ENCODE measurements around the gene SLC16A2.

DNA sequence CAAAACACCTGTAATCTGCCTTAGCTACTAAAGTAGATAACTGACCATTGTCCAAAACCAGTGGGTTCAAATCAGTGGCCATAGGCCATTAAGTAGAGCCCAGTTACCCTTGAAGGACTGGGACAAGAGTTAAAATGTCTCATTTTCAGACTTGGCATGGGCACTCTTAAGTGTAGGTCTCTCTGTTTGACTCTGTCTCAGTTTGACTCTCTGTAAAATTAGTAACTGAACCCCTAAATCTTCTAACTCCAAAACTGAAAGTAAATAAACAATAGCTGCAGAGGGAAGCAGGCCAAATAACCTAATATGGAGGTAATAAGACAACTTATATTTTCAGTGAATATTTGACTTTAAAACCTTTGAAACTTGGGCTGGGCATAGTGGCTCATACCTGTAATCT is 89.1 kb downstream of the SLC16A2 start:
- TF ChIP-seq, protein P1, sequence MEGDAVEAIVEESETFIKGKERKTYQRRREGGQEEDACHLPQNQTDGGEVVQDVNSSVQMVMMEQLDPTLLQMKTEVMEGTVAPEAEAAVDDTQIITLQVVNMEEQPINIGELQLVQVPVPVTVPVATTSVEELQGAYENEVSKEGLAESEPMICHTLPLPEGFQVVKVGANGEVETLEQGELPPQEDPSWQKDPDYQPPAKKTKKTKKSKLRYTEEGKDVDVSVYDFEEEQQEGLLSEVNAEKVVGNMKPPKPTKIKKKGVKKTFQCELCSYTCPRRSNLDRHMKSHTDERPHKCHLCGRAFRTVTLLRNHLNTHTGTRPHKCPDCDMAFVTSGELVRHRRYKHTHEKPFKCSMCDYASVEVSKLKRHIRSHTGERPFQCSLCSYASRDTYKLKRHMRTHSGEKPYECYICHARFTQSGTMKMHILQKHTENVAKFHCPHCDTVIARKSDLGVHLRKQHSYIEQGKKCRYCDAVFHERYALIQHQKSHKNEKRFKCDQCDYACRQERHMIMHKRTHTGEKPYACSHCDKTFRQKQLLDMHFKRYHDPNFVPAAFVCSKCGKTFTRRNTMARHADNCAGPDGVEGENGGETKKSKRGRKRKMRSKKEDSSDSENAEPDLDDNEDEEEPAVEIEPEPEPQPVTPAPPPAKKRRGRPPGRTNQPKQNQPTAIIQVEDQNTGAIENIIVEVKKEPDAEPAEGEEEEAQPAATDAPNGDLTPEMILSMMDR (IDR thresholded peaks at IDR 0.05) = no peak
- no peak for TF ChIP-seq POLR2A (IDR thresholded peaks at IDR 0.05)

All from lower leg skin (tissue), 3 donors.